Activated gamma-delta T cell treated with anti-CD3 and anti-CD28 coated beads, Interleukin-2, amount 50 U/mL, for 16 hours (primary cell): ENCODE measurements around the gene GRID1.

ENCODE experiments used
- DNase-seq: peaks from one replicate; pipeline ENCODE4 v3.0.0-alpha.2; 2020; ENCODE audit warnings: low read depth

GRID1 gene

GRCh38 chr10:86291616-86292340 is 74.8 kb downstream of the GRID1 start:
- no peak for DNase-seq

GRCh38 chr10:86290933-86291615 is 75.5 kb downstream of the GRID1 start:
- no peak for DNase-seq

GRCh38 chr10:86289577-86289868 is 77.1 kb downstream of the GRID1 start:
- no peak for DNase-seq

DNA sequence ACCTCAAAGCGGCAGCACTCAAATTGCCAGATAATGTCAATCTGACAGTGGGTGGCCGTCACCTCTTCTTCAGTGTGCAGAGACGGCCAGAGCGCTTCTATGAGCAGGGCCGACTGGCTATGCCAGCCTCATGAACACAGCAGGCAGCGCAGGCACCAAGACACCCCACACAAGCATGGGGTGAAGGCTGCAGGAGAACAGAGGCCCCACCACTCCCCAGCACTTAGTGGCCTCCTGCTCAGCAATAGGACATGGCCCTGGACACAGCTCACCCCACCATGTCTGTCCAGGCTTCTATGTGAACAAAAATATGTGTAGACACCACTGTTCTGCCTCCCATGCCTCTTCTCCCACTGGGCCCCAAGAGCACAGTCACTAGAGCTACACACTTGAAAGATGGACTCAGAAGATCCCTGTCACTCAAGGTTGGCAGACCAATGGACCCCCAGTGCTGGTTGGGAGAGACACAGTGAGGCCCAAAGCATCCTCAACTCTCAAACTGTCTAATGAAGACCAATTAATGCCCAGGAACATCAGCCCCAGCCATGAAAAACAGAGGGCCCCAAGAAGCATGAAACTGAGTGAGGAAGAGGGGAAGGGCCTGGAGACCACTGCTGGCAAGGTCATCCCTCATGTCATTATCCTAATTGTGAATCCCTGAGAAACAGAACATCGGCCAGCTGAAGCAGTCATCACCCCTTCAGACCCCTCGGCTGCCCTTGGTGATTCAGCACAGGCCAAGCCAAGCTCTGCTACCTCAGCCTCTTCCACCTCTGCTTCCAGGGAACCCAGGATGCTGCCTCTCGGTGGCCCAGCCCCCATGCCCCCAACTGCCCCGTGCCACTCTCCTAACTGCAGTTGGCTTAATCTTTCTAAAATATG is 77.7 kb downstream of the GRID1 start:
- DNase-seq, result no peak

DNA sequence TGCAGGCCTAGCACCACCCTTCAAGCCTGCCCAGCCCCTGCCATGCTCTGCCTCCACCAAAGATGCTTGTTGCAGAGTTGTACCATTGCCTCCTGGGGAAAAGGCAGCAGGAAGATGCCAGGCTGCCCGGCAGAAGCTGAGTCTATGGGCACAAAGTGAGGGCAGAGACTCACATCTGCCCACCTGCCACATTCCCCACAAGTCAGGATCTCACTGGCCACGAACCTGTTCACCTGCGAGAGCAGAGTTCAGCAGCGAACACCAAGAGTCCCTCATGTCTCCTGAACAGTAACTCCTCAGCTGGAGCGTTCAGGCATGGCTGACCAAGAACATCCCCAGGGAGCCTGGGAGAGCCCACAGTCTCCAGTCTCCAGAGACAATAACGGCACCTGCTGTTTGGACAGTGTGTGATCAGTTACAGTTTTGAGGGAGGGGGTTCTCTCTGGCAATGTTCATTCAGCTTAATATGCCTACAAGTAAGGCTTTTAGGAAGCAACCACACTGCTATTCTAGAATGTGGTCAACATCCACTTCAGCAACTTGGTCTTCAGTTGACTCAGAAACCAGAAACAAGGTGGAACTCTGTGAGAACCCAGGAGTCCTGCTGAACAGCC is 78.5 kb downstream of the GRID1 start:
- no peak for DNase-seq

- no peak for DNase-seq
Observed at GRCh38 chr10:86287110-86287793, 79.3 kb downstream of the GRID1 start.

DNA sequence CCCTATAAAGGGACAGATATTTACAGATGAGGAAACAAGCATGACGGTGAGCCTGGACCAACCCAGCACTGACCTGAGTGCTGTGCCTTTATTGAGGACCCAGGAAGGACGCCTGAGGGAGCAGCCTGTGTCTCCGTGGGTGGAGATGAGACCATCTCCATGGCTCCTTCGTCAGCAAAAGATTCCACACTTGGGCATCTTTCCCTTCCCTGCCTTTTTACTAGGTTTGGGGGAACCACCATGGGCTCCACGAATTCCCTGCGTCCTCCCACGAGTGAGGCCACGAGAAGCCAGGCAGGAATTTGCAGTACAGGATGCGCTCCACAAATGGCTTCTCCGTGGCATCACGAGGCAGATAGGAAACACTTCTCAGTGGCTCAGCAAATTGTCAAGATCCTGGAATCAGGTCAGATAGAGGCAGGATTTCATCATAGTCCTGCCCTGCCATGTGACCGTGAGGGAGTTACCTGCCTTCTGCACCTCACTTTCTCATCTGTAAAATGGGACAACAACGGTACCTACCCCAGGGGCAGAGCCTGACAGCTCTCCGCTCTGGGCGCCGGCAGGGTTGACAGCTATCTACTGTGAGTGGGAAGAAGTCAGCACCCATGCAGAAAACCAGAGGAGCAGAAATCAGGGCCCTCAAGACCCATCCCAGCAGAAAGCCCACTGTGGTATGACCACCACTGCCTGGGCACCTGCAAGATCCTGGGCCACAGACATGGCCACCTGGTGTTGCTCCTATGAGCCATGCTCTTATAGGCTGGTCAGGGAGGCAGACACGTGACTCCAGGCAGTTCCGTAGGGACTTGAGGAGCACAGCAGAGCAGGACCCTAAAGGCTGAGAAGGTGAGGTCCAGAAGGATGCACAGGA is 80.1 kb downstream of the GRID1 start:
- no peak for DNase-seq

GRCh38 chr10:86285136-86285790 is 81.3 kb downstream of the GRID1 start:
- DNase-seq, result no peak

- DNase-seq, result no peak
Observed at GRCh38 chr10:86284355-86285105, 82.1 kb downstream of the GRID1 start.

DNA sequence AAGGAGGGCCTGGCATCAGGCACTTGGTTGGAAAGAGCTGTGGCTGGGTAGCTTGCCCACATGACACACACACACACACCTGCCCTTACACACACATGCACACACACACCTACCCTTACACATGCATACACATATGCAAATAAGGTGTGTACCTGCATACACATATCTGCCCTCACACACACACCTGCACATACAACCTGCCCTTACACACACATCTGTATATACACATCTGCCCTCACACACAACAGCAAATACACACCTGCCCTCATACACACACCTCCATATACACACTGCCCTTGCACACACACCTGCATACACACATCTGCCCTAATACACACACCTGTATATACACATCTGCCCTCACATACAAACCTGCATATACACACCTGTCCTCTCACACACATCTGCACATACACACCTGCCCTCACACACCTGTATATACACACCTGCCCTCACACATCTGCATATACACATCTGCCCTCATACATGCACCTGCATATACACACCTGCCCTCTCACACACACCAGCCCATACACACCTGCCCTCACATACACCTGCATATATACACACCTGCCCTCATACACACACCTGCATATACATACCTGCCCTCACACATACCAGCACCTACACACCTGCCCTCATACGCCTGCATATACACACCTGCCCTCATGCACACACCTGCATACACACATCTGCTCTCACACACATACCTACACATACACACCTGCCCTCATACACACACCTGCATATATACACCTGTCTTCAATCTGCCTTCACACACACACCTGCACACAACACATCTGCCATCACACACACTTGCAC is 82.9 kb downstream of the GRID1 start:
- DNase-seq, result no peak

DNA sequence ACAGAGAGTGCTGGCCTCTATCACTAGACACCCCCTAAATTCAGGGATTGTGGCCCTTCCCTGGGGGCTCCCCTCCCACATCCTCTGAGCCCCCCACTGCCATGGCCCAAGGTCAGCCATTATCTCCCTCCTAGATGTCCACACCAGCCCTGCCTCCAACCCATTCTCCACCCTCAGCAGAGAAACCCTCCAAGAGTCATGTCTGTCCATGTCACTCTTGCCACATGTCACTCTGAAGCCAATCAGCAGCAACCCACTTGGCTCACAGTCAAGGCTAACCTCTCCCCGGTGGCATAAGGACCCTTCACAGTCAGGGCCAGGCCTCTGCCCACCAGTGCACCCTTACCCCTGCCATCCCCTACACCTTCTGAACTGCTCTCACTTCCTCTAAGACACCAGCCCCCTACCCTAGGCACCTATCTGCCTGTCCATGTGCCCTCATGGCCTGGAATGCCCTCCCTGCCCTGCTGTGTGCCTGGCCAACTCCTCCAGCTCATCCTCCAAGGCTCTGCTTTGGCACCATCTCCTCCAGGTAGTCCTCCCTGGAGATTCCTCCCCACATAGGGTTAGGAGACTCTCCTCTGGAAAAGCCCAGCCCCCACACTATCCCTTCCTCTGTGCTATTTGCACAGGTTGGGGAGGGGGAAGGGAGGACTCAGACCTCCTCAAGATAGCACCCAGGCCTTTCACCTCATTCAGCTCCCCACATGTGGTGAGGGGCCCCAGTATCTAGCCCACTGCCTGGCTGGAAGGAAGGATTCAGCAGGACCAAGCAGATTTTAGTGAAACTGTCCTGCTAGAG is 83.7 kb downstream of the GRID1 start:
- no peak for DNase-seq

GRCh38 chr10:86281396-86281795 is 85.2 kb downstream of the GRID1 start:
- no peak for DNase-seq

- no peak for DNase-seq
Observed at GRCh38 chr10:86269332-86269731, 97.3 kb downstream of the GRID1 start.

GRCh38 chr10:86267286-86268195 is 99.1 kb downstream of the GRID1 start:
- no peak for DNase-seq

- DNase-seq, result no peak
Observed at GRCh38 chr10:86266446-86267242, 100.0 kb downstream of the GRID1 start.

- no peak for DNase-seq
Observed at GRCh38 chr10:86265895-86266259, 100.7 kb downstream of the GRID1 start.
